Hepatocyte (in vitro differentiated cells): ENCODE measurements around the gene ASPHD2. TPM values are rescaled to one million over a fixed set of nuclear protein-coding genes. Genes with fewer than 3 reads are reported as not detected.

Source experiments
- DNase-seq: peaks from one replicate; pipeline ENCODE4 v3.0.0-alpha.2; 2016; ENCODE audit warnings: low spot score
- H2AFZ ChIP-seq: fragments of 200-600 bp; sonication (generic); 2 replicates; pipeline ENCODE4 v1.6.0; 2016; ENCODE audit warnings: antibody characterized with exemption, mild to moderate bottlenecking
- H3K27ac ChIP-seq: fragments of 200-600 bp; sonication (generic); 2 replicates; pipeline ENCODE4 v1.5.1; 2016; ENCODE audit warnings: mild to moderate bottlenecking
- H3K27me3 ChIP-seq: fragments of 200-600 bp; sonication (generic); 2 replicates; pipeline ENCODE4 v1.6.1; 2016
- H3K36me3 ChIP-seq: fragments of 200-600 bp; sonication (generic); replicated peaks from 2 replicates; pipeline ENCODE4 v1.5.1; 2016; ENCODE audit warnings: low read depth; ENCODE audit not compliant: insufficient read depth
- H3K4me1 ChIP-seq: fragments of 200-600 bp; sonication (generic); 2 replicates; pipeline ENCODE4 v1.5.1; 2016; ENCODE audit warnings: mild to moderate bottlenecking, moderate library complexity; ENCODE audit not compliant: insufficient read depth
- H3K4me2 ChIP-seq: fragments of 200-600 bp; sonication (generic); 2 replicates; pipeline ENCODE4 v1.6.0; 2016
- H3K4me3 ChIP-seq: fragments of 200-600 bp; sonication (generic); 2 replicates; pipeline ENCODE4 v1.5.1; 2016; ENCODE audit warnings: mild to moderate bottlenecking
- H3K79me2 ChIP-seq: fragments of 200-600 bp; sonication (generic); 2 replicates; pipeline ENCODE4 v1.6.0; 2017; ENCODE audit warnings: mild to moderate bottlenecking
- H3K9me2 ChIP-seq: fragments of 200-600 bp; sonication (generic); replicated peaks from 2 replicates; pipeline ENCODE4 v1.6.0; 2017; ENCODE audit warnings: mild to moderate bottlenecking; ENCODE audit not compliant: insufficient read depth
- H3K9me3 ChIP-seq: fragments of 200-600 bp; sonication (generic); 2 replicates; pipeline ENCODE4 v1.5.1; 2016; ENCODE audit warnings: low read depth, mild to moderate bottlenecking
- H4K20me1 ChIP-seq: fragments of 200-600 bp; sonication (generic); 2 replicates; pipeline ENCODE4 v1.6.0; 2016; ENCODE audit warnings: mild to moderate bottlenecking; ENCODE audit not compliant: insufficient read depth, poor library complexity, severe bottlenecking
- EZH2 ChIP-seq: fragments of 200-600 bp; sonication (generic); IDR thresholded peaks from 2 replicates; pipeline ENCODE4 v1.6.1; 2016; ENCODE audit warnings: antibody characterized with exemption, mild to moderate bottlenecking, borderline replicate concordance
- EZH2phosphoT487 ChIP-seq: fragments of 200-600 bp; sonication (generic); IDR thresholded peaks from one replicate; pipeline ENCODE4 v1.6.1; 2018; ENCODE audit warnings: antibody characterized with exemption, mild to moderate bottlenecking, low read depth, moderate library complexity; ENCODE audit not compliant: unreplicated experiment, severe bottlenecking
- WGBS: methylation state at CpG from one replicate; pipeline ENCODE4 v1.1.6; 2016; ENCODE audit warnings: low lambda C conversion rate; ENCODE audit errors: missing lambda C conversion rate; 5-methylcytosine and 5-hydroxymethylcytosine counted together
- polyA plus RNA-seq: library from polyadenylated mRNA; unstranded; fragments of >200 nt; fragmentation: Nextera tagmentation; extraction: Ambion mirVana; gene quantifications from 2 replicates; pipeline ENCODE4 v1.2.1, GENCODE V29; 2016
- total RNA-seq: library from RNA; depleted of rRNA; stranded (reverse); fragments of >200 nt; gene quantifications from 2 replicates; pipeline ENCODE4 v1.2.3, GENCODE V29; 2014
- TF ChIP-seq, protein P1 (sequence below): fragments of 200-600 bp; sonication (generic); IDR thresholded peaks from 2 replicates; pipeline ENCODE4 v1.5.1; 2016; ENCODE audit warnings: antibody characterized with exemption, mild to moderate bottlenecking; ENCODE audit not compliant: poor library complexity

Gene ASPHD2
- total and polyA plus RNA-seq, 2 experiments from 2014 or later, result 1.2 to 2.6 TPM

DNA sequence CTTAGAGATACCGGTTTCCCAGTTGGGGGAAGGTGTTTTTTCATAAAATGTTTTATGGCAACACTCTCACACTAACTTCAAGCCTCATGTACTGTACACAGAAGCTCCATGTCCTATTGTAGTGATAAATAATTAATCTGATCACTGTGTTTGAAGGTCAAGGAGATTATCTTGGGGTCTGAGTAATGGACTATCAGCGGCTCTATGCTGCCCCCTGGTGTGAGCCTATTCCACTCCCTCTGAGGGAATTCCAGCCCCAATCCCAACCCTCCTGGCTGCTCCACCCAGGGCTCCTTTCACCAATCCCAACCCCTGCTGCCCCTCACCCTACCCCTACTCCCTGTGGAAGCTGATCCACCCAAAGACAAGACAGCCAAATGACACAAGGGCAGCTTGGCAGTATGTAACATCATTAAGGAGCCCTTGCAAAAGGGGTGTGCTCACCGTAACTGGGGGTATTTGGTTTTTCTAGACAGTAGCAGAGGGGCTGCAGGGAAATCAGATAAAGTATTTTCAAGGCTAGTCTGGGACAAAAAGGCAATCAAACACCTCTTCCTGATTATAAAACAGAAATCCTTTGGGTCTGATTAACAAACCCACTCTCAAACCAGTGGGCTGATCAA lies 32.2 kb downstream of the ASPHD2 start:
- peaks cover 19% of the 10 kb centered on the region for H3K79me2 ChIP-seq
- H3K27ac ChIP-seq, result no peak overlapping the region
- H3K4me2 ChIP-seq, result no peak overlapping the region
- 32% methylated on average over 3 of the region's 3 CpGs for WGBS
- H4K20me1 ChIP-seq, result peaks cover 7% of the 10 kb centered on the region
- no peak overlapping the region for H2AFZ ChIP-seq
- H3K9me3 ChIP-seq, result no peaks in the 10 kb centered on the region
- no peak overlapping the region for H3K4me3 ChIP-seq
- TF ChIP-seq EZH2, result no peak
- TF ChIP-seq, protein P1, sequence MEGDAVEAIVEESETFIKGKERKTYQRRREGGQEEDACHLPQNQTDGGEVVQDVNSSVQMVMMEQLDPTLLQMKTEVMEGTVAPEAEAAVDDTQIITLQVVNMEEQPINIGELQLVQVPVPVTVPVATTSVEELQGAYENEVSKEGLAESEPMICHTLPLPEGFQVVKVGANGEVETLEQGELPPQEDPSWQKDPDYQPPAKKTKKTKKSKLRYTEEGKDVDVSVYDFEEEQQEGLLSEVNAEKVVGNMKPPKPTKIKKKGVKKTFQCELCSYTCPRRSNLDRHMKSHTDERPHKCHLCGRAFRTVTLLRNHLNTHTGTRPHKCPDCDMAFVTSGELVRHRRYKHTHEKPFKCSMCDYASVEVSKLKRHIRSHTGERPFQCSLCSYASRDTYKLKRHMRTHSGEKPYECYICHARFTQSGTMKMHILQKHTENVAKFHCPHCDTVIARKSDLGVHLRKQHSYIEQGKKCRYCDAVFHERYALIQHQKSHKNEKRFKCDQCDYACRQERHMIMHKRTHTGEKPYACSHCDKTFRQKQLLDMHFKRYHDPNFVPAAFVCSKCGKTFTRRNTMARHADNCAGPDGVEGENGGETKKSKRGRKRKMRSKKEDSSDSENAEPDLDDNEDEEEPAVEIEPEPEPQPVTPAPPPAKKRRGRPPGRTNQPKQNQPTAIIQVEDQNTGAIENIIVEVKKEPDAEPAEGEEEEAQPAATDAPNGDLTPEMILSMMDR, result peak; percentile 77
- no peaks in the 10 kb centered on the region for H3K36me3 ChIP-seq
- H3K4me1 ChIP-seq, result peaks cover 4% of the 10 kb centered on the region
- no peaks in the 10 kb centered on the region for H3K27me3 ChIP-seq
- DNase-seq, result peak; percentile 78
- no peaks in the 10 kb centered on the region for H3K9me2 ChIP-seq

DNA sequence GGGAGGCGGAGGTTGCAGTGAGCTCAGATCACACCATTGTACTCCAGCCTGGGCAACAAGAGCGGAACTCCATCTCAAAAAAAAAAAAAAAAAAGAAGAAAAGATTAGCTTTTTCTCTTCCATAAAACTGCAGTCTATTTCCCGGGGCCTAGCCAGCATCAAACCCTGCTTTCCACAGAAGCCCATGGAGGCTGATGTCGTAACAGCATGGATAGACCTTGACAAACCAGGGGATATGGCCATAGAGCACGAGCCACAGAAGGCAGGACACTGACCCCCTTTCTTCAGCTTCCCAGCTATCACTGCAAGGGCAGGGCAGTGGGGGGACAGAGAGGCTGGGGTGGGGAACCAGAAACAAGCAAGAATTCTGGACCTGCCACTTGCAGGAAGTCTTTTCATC lies 33.0 kb downstream of the ASPHD2 start:
- H3K9me3 ChIP-seq, result no peaks in the 10 kb centered on the region
- H2AFZ ChIP-seq, result no peak overlapping the region
- H3K4me3 ChIP-seq, result no peak overlapping the region
- peaks cover 7% of the 10 kb centered on the region for H4K20me1 ChIP-seq
- no peak overlapping the region for H3K4me2 ChIP-seq
- no peak overlapping the region for H3K27ac ChIP-seq
- TF ChIP-seq, protein P1, result no peak
- no peak for TF ChIP-seq EZH2
- TF ChIP-seq EZH2phosphoT487, result no peak
- peaks cover 19% of the 10 kb centered on the region for H3K79me2 ChIP-seq
- WGBS, result 91% methylated on average over 5 of the region's 5 CpGs
- no peak for DNase-seq
- peaks cover 4% of the 10 kb centered on the region for H3K4me1 ChIP-seq
- no peaks in the 10 kb centered on the region for H3K27me3 ChIP-seq
- no peaks in the 10 kb centered on the region for H3K9me2 ChIP-seq
- no peaks in the 10 kb centered on the region for H3K36me3 ChIP-seq

DNA sequence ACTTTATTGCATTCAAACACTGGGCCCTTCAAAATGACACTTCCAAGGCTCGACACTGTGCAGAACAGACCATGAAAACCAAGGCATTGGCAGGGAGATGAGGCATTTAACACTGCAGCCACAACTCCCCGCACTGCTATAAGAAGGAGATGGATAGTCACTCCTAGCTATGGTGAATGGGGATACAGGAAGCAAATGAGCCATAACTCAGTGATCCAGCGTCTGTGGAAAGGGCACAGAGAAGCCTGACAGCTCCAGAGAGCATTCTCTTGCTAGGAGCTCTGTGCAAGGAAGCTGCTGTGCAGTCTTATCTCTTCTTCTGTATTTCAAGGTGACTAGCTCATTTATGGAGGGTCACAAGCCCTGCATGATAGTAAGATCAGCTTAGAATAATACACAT lies 33.6 kb downstream of the ASPHD2 start:
- no peak for DNase-seq
- Histone ChIP-seq H3K9me2 (no peaks in the 10 kb centered on the region), H3K4me1 (peaks cover 4% of the 10 kb centered on the region), H3K9me3 (no peaks in the 10 kb centered on the region), H4K20me1 (peaks cover 7% of the 10 kb centered on the region), H3K79me2 (peaks cover 19% of the 10 kb centered on the region), H3K36me3 (peaks cover 3% of the 10 kb centered on the region), H2AFZ (no peak overlapping the region), H3K4me3 (no peak overlapping the region), H3K27me3 (no peaks in the 10 kb centered on the region), H3K27ac (peak overlapping the region; percentile 44), H3K4me2 (no peak overlapping the region)
- WGBS, result 86% methylated on average over 3 of the region's 3 CpGs
- no peak for TF ChIP-seq EZH2
- TF ChIP-seq, protein P1, result no peak
- no peak for TF ChIP-seq EZH2phosphoT487
